Measurements from ENCODE around the gene PRKG2. TPM values are rescaled to one million over a fixed set of nuclear protein-coding genes. Genes with fewer than 3 reads are reported as not detected.

Gene PRKG2, protein sequence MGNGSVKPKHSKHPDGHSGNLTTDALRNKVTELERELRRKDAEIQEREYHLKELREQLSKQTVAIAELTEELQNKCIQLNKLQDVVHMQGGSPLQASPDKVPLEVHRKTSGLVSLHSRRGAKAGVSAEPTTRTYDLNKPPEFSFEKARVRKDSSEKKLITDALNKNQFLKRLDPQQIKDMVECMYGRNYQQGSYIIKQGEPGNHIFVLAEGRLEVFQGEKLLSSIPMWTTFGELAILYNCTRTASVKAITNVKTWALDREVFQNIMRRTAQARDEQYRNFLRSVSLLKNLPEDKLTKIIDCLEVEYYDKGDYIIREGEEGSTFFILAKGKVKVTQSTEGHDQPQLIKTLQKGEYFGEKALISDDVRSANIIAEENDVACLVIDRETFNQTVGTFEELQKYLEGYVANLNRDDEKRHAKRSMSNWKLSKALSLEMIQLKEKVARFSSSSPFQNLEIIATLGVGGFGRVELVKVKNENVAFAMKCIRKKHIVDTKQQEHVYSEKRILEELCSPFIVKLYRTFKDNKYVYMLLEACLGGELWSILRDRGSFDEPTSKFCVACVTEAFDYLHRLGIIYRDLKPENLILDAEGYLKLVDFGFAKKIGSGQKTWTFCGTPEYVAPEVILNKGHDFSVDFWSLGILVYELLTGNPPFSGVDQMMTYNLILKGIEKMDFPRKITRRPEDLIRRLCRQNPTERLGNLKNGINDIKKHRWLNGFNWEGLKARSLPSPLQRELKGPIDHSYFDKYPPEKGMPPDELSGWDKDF
- 1 to 10 TPM in 1 of 3 donors, under 1 TPM in 2; 0.09 to 1.2 (median 0.15) TPM for total RNA-seq
- 1.3 TPM for total RNA-seq (2013)

- intact Hi-C loops (cut with micrococcal nuclease) = no loop called here
- Mint-ChIP-seq H3K27me3 (ENCODE audit: low read depth in 2 of 2) (peaks cover 0 to 10% of the 10 kb centered on the region in 2 donors), H3K9me3 (peaks cover 1 to 2% of the 10 kb centered on the region in 2 donors), H3K4me3 (no peak within 1 kb of the TSS), H3K36me3 (no peaks in the 10 kb centered on the region), H3K4me1 (no peaks in the 10 kb centered on the region), H3K27ac (no peak within 1 kb of the TSS)
- Histone ChIP-seq H3K27me3 (ENCODE audit: control insufficient read depth, insufficient read depth, low read length) (peaks cover 14% of the 10 kb centered on the region), H3K36me3 (ENCODE audit: control insufficient read depth, insufficient read depth, low read length) (no peaks in the 10 kb centered on the region), H3K4me3 (ENCODE audit: low read length) (no peak within 1 kb of the TSS), H3K27ac (ENCODE audit: low read length) (no peak within 1 kb of the TSS), H3K9me3 (ENCODE audit: control insufficient read depth, insufficient read depth, low read length) (no peaks in the 10 kb centered on the region), H3K4me1 (ENCODE audit: control insufficient read depth, insufficient read depth, low read length) (no peaks in the 10 kb centered on the region)
- no peak for TF ChIP-seq CTCF (IDR thresholded peaks at IDR 0.05)
- DNase-seq (peak in 1 of 2 donors; percentile 1), ATAC-seq (peak in 1 of 3 donors; percentile 33)
- WGBS (ENCODE audit: insufficient coverage) = 4% methylated on average over 71 of the region's 75 CpGs
Observed at GRCh38 chr4:81214881-81215868, at the start of gene PRKG2. PRKG2 (minus strand) TSS chr4:81215222; CDS start chr4:81205047, 10,175 bp downstream.

GRCh38 chr4:81260443-81261101 is 45.5 kb upstream of the PRKG2 start:
- H3K9me3 ChIP-seq (ENCODE audit: control insufficient read depth, insufficient read depth, low read length) = peaks cover 3% of the 10 kb centered on the region
- ATAC-seq = no peak
- DNase-seq = peak in 1 of 2 donors; percentile 4

More at GRCh38 chr4:81260443-81261101, 45.5 kb upstream of the PRKG2 start:
- 87% methylated on average over 8 of the region's 10 CpGs for WGBS (ENCODE audit: insufficient coverage)
- Mint-ChIP-seq H3K36me3 (no peaks in the 10 kb centered on the region), H3K4me3 (no peak overlapping the region), H3K9me3 (peaks cover 0 to 5% of the 10 kb centered on the region in 2 donors), H3K4me1 (no peaks in the 10 kb centered on the region), H3K27ac (no peak overlapping the region), H3K27me3 (ENCODE audit: low read depth in 2 of 2) (no peaks in the 10 kb centered on the region)
- intact Hi-C loops (cut with micrococcal nuclease) = no loop called here
- H3K27ac ChIP-seq (ENCODE audit: low read length) = no peak overlapping the region
- H3K4me1 ChIP-seq (ENCODE audit: control insufficient read depth, insufficient read depth, low read length) = no peaks in the 10 kb centered on the region
- H3K4me3 ChIP-seq (ENCODE audit: low read length) = no peak overlapping the region
- no peak for TF ChIP-seq CTCF (IDR thresholded peaks at IDR 0.05)
- H3K36me3 ChIP-seq (ENCODE audit: control insufficient read depth, insufficient read depth, low read length) = no peaks in the 10 kb centered on the region
- no peaks in the 10 kb centered on the region for H3K27me3 ChIP-seq (ENCODE audit: control insufficient read depth, insufficient read depth, low read length)
